ENCODE results near the gene TMEM14A.

GRCh38 chr6:52632011-52632410 lies 38.9 kb upstream of the TMEM14A start:
- TF ChIP-seq POLR2AphosphoS5 (IDR thresholded peaks at IDR 0.05; ENCODE audit: low read depth, low read length) = no peak
- TF ChIP-seq, protein P1, sequence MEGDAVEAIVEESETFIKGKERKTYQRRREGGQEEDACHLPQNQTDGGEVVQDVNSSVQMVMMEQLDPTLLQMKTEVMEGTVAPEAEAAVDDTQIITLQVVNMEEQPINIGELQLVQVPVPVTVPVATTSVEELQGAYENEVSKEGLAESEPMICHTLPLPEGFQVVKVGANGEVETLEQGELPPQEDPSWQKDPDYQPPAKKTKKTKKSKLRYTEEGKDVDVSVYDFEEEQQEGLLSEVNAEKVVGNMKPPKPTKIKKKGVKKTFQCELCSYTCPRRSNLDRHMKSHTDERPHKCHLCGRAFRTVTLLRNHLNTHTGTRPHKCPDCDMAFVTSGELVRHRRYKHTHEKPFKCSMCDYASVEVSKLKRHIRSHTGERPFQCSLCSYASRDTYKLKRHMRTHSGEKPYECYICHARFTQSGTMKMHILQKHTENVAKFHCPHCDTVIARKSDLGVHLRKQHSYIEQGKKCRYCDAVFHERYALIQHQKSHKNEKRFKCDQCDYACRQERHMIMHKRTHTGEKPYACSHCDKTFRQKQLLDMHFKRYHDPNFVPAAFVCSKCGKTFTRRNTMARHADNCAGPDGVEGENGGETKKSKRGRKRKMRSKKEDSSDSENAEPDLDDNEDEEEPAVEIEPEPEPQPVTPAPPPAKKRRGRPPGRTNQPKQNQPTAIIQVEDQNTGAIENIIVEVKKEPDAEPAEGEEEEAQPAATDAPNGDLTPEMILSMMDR (IDR thresholded peaks at IDR 0.05) = no peak
- TF ChIP-seq, protein P2, sequence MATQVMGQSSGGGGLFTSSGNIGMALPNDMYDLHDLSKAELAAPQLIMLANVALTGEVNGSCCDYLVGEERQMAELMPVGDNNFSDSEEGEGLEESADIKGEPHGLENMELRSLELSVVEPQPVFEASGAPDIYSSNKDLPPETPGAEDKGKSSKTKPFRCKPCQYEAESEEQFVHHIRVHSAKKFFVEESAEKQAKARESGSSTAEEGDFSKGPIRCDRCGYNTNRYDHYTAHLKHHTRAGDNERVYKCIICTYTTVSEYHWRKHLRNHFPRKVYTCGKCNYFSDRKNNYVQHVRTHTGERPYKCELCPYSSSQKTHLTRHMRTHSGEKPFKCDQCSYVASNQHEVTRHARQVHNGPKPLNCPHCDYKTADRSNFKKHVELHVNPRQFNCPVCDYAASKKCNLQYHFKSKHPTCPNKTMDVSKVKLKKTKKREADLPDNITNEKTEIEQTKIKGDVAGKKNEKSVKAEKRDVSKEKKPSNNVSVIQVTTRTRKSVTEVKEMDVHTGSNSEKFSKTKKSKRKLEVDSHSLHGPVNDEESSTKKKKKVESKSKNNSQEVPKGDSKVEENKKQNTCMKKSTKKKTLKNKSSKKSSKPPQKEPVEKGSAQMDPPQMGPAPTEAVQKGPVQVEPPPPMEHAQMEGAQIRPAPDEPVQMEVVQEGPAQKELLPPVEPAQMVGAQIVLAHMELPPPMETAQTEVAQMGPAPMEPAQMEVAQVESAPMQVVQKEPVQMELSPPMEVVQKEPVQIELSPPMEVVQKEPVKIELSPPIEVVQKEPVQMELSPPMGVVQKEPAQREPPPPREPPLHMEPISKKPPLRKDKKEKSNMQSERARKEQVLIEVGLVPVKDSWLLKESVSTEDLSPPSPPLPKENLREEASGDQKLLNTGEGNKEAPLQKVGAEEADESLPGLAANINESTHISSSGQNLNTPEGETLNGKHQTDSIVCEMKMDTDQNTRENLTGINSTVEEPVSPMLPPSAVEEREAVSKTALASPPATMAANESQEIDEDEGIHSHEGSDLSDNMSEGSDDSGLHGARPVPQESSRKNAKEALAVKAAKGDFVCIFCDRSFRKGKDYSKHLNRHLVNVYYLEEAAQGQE (IDR thresholded peaks at IDR 0.05; ENCODE audit: insufficient read depth in 1 of 2, low read depth in 2 of 2, low read length in 1 of 2) = no peak
